ENCODE results near the gene PAM16.

Gene PAM16

GRCh38 chr16:4293181-4293716, 57.9 kb downstream of the PAM16 start:
- no peak for DNase-seq

- DNase-seq = no peak
Observed at GRCh38 chr16:4291699-4292098, 59.4 kb downstream of the PAM16 start.
